Tibial artery (tissue), 4 donors: ENCODE data around the gene F11.

Source experiments
- DNase-seq, 2 donors: peaks; one replicate each; pipeline ENCODE4 v3.0.0-alpha.2; 2019
- H3K27ac ChIP-seq, 2 donors: fragments of 200-600 bp; sonication (generic) in 1 of 2; 1 replicate in 1 of 2; 2 replicates in 1 of 2; pipeline ENCODE4 v1.5.1; 2018 to 2019; ENCODE audit warnings: mild to moderate bottlenecking in 1 of 2
- H3K27me3 ChIP-seq, 2 donors: fragments of 200-600 bp; sonication (generic) in 1 of 2; one replicate each; pipeline versions ENCODE4 v1.5.1 to v1.6.0; 2016 to 2019
- H3K36me3 ChIP-seq, 3 donors: fragments of 200-600 bp; sonication (generic) in 2 of 3; one replicate each; pipeline ENCODE4 v1.5.1; 2016 to 2019; ENCODE audit warnings: mild to moderate bottlenecking in 2 of 3
- H3K4me1 ChIP-seq, 4 donors: fragments of 200-600 bp; sonication (generic) in 2 of 4; 1 replicate in 3 of 4; 2 replicates in 1 of 4; pipeline ENCODE4 v1.5.1; 2016 to 2019
- H3K4me3 ChIP-seq, 2 donors: fragments of 200-600 bp; sonication (generic) in 1 of 2; 1 replicate in 1 of 2; 2 replicates in 1 of 2; pipeline ENCODE4 v1.5.1; 2018 to 2019; ENCODE audit warnings: mild to moderate bottlenecking in 2 of 2
- H3K9me3 ChIP-seq, 3 donors: fragments of 200-600 bp; sonication (generic) in 1 of 3; one replicate each; pipeline ENCODE4 v1.5.1; 2016 to 2019
- intact Hi-C: fragments of 100-400 bp; cut with DNase I; formaldehyde crosslinking; loops from one replicate; pipeline ENCODE4 v1.15.0; 2023; ENCODE audit warnings: low total_unique reads
- TF ChIP-seq, protein P1 (sequence below), 2 experiments: fragments of 200-600 bp in 1 of 2; fragments of 450-650 bp in 1 of 2; IDR thresholded peaks; one replicate each; pipeline ENCODE4 v1.5.1; 2017 to 2019; ENCODE audit warnings: antibody characterized with exemption in 2 of 2, mild to moderate bottlenecking in 1 of 2, moderate library complexity in 1 of 2

Gene F11

DNA sequence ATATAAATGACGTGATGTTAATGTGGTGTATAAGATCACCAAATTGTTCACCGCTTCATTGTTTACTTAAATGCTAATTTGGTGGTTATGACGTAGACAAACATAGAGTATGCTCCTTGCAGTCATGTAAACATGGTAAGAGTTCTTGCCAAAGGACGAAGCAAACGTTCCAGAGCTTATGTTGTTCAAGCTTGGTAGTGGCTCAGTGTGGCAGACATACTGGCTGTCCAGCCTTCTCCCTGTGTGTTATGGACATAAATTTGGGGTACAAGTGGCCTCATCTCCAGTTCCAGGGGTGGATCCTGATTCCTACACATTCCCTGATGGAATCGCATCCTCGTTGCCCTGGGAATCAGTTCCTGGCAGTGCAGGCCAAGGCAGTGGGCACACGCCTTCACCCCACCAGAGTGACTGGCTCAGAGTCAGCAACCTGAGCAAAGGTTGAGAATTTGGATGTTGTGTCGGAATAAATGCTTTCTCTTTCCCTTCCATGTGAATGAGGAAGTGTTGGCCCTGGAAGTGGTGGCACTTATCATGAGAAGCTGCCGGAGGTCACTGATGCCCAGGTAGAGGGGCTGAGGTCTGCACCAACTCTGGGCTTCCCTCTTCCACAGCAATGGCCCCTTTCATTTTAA, 25.4 kb downstream of the F11 start:
- H3K4me1 ChIP-seq = no peaks in the 10 kb centered on the region
- intact Hi-C loops = no loop called here
- H3K36me3 ChIP-seq = no peaks in the 10 kb centered on the region
- H3K27ac ChIP-seq = no peak overlapping the region
- H3K9me3 ChIP-seq = no peaks in the 10 kb centered on the region
- H3K27me3 ChIP-seq = no peaks in the 10 kb centered on the region
- DNase-seq = no peak
- no peak overlapping the region for H3K4me3 ChIP-seq
- TF ChIP-seq, protein P1, sequence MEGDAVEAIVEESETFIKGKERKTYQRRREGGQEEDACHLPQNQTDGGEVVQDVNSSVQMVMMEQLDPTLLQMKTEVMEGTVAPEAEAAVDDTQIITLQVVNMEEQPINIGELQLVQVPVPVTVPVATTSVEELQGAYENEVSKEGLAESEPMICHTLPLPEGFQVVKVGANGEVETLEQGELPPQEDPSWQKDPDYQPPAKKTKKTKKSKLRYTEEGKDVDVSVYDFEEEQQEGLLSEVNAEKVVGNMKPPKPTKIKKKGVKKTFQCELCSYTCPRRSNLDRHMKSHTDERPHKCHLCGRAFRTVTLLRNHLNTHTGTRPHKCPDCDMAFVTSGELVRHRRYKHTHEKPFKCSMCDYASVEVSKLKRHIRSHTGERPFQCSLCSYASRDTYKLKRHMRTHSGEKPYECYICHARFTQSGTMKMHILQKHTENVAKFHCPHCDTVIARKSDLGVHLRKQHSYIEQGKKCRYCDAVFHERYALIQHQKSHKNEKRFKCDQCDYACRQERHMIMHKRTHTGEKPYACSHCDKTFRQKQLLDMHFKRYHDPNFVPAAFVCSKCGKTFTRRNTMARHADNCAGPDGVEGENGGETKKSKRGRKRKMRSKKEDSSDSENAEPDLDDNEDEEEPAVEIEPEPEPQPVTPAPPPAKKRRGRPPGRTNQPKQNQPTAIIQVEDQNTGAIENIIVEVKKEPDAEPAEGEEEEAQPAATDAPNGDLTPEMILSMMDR (IDR thresholded peaks at IDR 0.05) = no peak

DNA sequence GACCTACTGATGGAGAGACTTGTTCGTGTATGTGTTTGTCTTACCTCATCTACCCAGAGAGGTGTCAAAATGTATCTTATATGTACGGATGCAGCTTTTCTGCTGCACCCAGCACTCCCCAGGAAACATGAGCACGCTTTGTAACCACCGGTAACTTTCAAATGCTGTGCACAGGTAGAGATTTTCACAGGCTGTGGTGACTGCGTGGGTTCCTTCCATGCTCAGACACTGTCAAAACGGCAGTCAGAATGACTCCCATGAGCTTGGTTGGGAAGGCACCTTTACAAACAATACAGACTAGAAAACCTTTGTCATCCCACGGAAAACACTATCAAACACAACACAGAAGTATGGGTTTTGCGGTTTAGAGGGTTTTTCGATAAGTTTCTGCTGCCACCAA, 28.2 kb downstream of the F11 start:
- Histone ChIP-seq H3K27me3 (peaks cover 0 to 19% of the 10 kb centered on the region in 2 donors), H3K4me1 (no peaks in the 10 kb centered on the region), H3K4me3 (no peak overlapping the region), H3K27ac (no peak overlapping the region), H3K36me3 (no peaks in the 10 kb centered on the region), H3K9me3 (no peaks in the 10 kb centered on the region)
- intact Hi-C loops = no loop called here
- TF ChIP-seq, protein P1 (IDR thresholded peaks at IDR 0.05) = no peak
- no peak for DNase-seq

DNA sequence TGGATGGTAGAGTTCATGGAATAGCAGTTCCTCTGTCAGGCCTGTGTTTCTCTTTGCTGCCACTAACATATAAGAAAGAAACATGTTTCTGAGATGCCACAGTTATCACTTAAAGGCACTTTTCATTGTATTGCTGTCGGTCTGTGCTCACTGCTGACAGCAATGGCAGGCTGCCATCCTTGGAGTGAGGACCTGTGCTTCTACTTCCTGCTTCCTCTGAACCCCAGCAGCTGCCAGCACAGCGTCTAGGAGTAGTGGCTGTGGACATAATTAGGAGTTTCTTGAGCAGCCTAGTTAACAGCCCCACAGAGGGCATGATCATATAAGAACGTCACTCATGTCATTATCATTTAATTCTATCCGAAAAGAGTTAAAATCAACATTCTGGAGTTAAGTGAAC, 30.5 kb downstream of the F11 start:
- H3K36me3 ChIP-seq = no peaks in the 10 kb centered on the region
- H3K4me1 ChIP-seq = no peaks in the 10 kb centered on the region
- peaks cover 0 to 19% of the 10 kb centered on the region in 2 donors for H3K27me3 ChIP-seq
- H3K4me3 ChIP-seq = no peak overlapping the region
- no peak overlapping the region for H3K27ac ChIP-seq
- intact Hi-C loops = loop anchor here (5.0 kb wide), 1 partner anchor 291 kb away; no protein-coding TSS in a partner anchor
- no peak for DNase-seq
- no peaks in the 10 kb centered on the region for H3K9me3 ChIP-seq
- TF ChIP-seq, protein P1 (IDR thresholded peaks at IDR 0.05) = no peak

DNA sequence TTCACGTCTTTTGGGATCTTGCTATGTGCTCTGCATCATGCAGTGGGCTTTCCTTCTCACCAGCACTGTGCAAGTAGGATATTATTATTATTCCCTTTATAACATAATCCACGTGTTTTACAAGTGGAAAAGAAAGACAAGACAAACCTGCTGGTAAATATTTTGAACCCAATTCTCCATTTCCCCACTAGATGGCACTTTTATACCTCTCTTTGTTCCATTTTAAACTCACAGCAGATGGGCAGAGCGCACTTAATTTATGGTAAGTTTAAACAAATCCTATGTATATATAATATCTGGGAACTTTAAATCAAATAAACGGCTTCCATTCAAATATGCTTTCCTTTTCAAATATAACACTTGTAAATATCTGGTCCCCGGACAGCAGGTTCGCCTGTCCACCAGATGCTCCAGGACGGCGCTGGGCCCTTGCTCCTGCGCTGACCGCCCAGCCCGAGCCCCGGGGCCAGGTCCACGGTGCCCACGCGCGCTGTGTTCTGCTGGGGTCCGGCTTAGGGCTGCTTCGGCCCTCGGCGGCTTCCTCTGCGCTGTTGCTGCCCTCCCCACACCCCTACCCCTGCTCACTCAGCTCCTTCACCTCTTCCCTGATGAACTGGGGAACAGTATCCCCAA, 31.1 kb downstream of the F11 start:
- no peaks in the 10 kb centered on the region for H3K36me3 ChIP-seq
- no peak for DNase-seq
- intact Hi-C loops = loop anchor here (5.0 kb wide), 1 partner anchor 290 kb away; no protein-coding TSS in a partner anchor
- no peaks in the 10 kb centered on the region for H3K4me1 ChIP-seq
- H3K9me3 ChIP-seq = no peaks in the 10 kb centered on the region
- H3K27ac ChIP-seq = no peak overlapping the region
- no peak overlapping the region for H3K4me3 ChIP-seq
- peaks cover 0 to 19% of the 10 kb centered on the region in 2 donors for H3K27me3 ChIP-seq
- TF ChIP-seq, protein P1 (IDR thresholded peaks at IDR 0.05) = peak; percentile 50 to 52

DNA sequence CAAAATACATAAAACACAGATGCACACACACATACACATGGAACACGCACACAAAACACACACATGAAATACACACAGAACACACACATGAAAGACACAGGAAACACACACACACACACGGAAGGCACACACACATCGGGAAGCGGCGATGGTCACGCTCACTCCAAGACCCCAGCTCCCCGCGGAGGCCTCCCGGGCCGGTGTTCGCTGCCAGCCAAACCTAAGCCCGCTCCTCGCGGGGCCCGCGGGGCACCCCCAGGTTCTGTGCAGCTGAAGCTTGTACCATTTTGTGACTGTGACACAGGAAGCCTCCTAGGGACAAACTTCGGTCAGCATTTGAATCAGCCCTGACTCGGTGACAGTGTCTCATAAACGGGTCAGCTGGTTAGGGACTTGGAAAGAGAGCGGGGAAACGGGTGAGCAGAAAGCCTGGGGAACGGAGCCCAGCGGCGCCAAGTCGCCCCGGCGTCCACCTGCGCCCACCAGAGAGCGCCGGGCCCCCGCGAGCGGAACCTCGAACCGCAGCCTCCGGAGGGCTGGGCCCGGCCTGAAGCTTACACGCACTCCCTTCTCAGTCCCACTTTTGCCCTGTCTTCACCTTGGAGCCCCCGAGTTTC, 32.1 kb downstream of the F11 start:
- Histone ChIP-seq H3K27ac (no peak overlapping the region), H3K4me1 (no peaks in the 10 kb centered on the region), H3K4me3 (no peak overlapping the region), H3K36me3 (no peaks in the 10 kb centered on the region), H3K27me3 (peaks cover 0 to 19% of the 10 kb centered on the region in 2 donors), H3K9me3 (no peaks in the 10 kb centered on the region)
- intact Hi-C loops = loop anchor here (5.0 kb wide), 1 partner anchor 289 kb away; no protein-coding TSS in a partner anchor
- TF ChIP-seq, protein P1 (IDR thresholded peaks at IDR 0.05) = no peak
- DNase-seq = no peak
